WTC11 (cell line): ENCODE results near the gene KCNMA1.

Source experiments
- ESRRA ChIP-seq: sonication (generic); formaldehyde crosslinking; IDR thresholded peaks from 2 replicates; pipeline ENCODE4 v1.8.1; 2022; ENCODE audit warnings: mild to moderate bottlenecking, missing genetic modification reagents, borderline replicate concordance
- ZNF121 ChIP-seq: sonication (generic); formaldehyde crosslinking; IDR thresholded peaks from 2 replicates; pipeline ENCODE4 v1.8.0; 2023; ENCODE audit warnings: missing genetic modification reagents
- ZNF512 ChIP-seq: sonication (generic); formaldehyde crosslinking; IDR thresholded peaks from 2 replicates; pipeline ENCODE4 v1.8.1; 2022; ENCODE audit warnings: missing genetic modification reagents, borderline replicate concordance
- TF ChIP-seq, protein P1 (sequence below): fragments of 200-600 bp; IDR thresholded peaks from 2 replicates; pipeline ENCODE4 v1.8.0; 2022; ENCODE audit warnings: antibody characterized with exemption

GRCh38 chr10:77006836-77007511 lies 630.6 kb downstream of the KCNMA1 start:
- TF ChIP-seq, protein P1, sequence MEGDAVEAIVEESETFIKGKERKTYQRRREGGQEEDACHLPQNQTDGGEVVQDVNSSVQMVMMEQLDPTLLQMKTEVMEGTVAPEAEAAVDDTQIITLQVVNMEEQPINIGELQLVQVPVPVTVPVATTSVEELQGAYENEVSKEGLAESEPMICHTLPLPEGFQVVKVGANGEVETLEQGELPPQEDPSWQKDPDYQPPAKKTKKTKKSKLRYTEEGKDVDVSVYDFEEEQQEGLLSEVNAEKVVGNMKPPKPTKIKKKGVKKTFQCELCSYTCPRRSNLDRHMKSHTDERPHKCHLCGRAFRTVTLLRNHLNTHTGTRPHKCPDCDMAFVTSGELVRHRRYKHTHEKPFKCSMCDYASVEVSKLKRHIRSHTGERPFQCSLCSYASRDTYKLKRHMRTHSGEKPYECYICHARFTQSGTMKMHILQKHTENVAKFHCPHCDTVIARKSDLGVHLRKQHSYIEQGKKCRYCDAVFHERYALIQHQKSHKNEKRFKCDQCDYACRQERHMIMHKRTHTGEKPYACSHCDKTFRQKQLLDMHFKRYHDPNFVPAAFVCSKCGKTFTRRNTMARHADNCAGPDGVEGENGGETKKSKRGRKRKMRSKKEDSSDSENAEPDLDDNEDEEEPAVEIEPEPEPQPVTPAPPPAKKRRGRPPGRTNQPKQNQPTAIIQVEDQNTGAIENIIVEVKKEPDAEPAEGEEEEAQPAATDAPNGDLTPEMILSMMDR: no peak
- no peak for TF ChIP-seq ESRRA (CRISPR knock-in tag)
- TF ChIP-seq ZNF121 (CRISPR knock-in tag): no peak
- no peak for TF ChIP-seq ZNF512 (CRISPR knock-in tag)
